ENCODE results near the gene CHAT. TPM values are rescaled to one million over a fixed set of nuclear protein-coding genes. Genes with fewer than 3 reads are reported as not detected.

The CHAT gene
- total RNA-seq, 1 donor, result not detected

GRCh38 chr10:49689882-49690510, 76.2 kb downstream of the CHAT start:
- no peak for DNase-seq (ENCODE audit: low read depth)
- H3K4me3 ChIP-seq (ENCODE audit: low read depth, low read length), result no peak overlapping the region
- TF ChIP-seq CTCF (IDR thresholded peaks at IDR 0.05; ENCODE audit: insufficient read depth, low read length), result no peak

- H3K4me3 ChIP-seq (ENCODE audit: low read depth, low read length), result no peak overlapping the region
- no peak for TF ChIP-seq CTCF (IDR thresholded peaks at IDR 0.05; ENCODE audit: insufficient read depth, low read length)
- no peak for DNase-seq (ENCODE audit: low read depth)
Observed at GRCh38 chr10:49690698-49691356, 77.0 kb downstream of the CHAT start.

- TF ChIP-seq CTCF (IDR thresholded peaks at IDR 0.05; ENCODE audit: insufficient read depth, low read length), result no peak
- no peak overlapping the region for H3K4me3 ChIP-seq (ENCODE audit: low read depth, low read length)
- no peak for DNase-seq (ENCODE audit: low read depth)
Observed at GRCh38 chr10:49691588-49691987, 77.8 kb downstream of the CHAT start.

- no peak for DNase-seq (ENCODE audit: low read depth)
- no peak for TF ChIP-seq CTCF (IDR thresholded peaks at IDR 0.05; ENCODE audit: insufficient read depth, low read length)
- no peak overlapping the region for H3K4me3 ChIP-seq (ENCODE audit: low read depth, low read length)
Observed at GRCh38 chr10:49694466-49694865, 80.6 kb downstream of the CHAT start.

- no peak overlapping the region for H3K4me3 ChIP-seq (ENCODE audit: low read depth, low read length)
- DNase-seq (ENCODE audit: low read depth), result no peak
- TF ChIP-seq CTCF (IDR thresholded peaks at IDR 0.05; ENCODE audit: insufficient read depth, low read length), result no peak
Observed at GRCh38 chr10:49696311-49696710, 82.5 kb downstream of the CHAT start.

GRCh38 chr10:49698679-49699078, 84.8 kb downstream of the CHAT start:
- DNase-seq (ENCODE audit: low read depth), result no peak
- no peak for TF ChIP-seq CTCF (IDR thresholded peaks at IDR 0.05; ENCODE audit: insufficient read depth, low read length)
- no peak overlapping the region for H3K4me3 ChIP-seq (ENCODE audit: low read depth, low read length)
